Neural progenitor cell (in vitro differentiated cells): ENCODE results near the gene UROD.

ENCODE experiments used
- EZH2 ChIP-seq: fragments of 200-600 bp; sonication (generic); IDR thresholded peaks from 2 replicates; pipeline ENCODE4 v1.6.1; 2017; ENCODE audit warnings: antibody characterized with exemption, mild to moderate bottlenecking, moderate library complexity
- TF ChIP-seq, protein P1 (sequence below): fragments of 200-600 bp; sonication (generic); IDR thresholded peaks from 2 replicates; pipeline ENCODE4 v1.5.1; 2017; ENCODE audit warnings: antibody characterized with exemption, mild to moderate bottlenecking

DNA sequence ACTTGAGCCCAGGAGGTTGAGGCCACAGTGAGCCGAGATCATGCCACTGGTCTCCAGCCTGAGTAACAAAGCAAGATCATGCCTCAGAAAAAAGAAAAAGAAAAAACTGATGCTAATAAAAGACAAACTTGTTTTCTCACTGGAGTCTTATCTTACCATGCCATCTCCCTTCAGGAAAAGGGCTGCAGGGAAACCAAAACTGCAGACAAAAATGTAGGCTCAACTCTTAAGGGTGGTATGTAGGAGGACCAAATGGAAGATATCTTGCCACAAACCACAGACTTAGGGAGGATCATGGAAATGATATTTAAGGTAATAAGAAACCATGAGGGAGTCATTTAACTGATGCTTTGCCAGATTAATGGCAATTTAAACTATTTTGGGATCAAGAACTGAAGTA, 32.9 kb downstream of the UROD start:
- TF ChIP-seq, protein P1, sequence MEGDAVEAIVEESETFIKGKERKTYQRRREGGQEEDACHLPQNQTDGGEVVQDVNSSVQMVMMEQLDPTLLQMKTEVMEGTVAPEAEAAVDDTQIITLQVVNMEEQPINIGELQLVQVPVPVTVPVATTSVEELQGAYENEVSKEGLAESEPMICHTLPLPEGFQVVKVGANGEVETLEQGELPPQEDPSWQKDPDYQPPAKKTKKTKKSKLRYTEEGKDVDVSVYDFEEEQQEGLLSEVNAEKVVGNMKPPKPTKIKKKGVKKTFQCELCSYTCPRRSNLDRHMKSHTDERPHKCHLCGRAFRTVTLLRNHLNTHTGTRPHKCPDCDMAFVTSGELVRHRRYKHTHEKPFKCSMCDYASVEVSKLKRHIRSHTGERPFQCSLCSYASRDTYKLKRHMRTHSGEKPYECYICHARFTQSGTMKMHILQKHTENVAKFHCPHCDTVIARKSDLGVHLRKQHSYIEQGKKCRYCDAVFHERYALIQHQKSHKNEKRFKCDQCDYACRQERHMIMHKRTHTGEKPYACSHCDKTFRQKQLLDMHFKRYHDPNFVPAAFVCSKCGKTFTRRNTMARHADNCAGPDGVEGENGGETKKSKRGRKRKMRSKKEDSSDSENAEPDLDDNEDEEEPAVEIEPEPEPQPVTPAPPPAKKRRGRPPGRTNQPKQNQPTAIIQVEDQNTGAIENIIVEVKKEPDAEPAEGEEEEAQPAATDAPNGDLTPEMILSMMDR = no peak
- no peak for TF ChIP-seq EZH2
